HEK293T (cell line): ENCODE data around the gene PMM1.

Experiments
- CTCF ChIA-PET: fragments of 350-600 bp; formaldehyde crosslinking; extraction: SDS; loops from one replicate; lab custom pipeline; 2021; ENCODE audit warnings: antibody characterized with exemption, inconsistent platforms; lab: Yijun Ruan, JAX
- POLR2A ChIA-PET: fragments of 350-600 bp; formaldehyde crosslinking; extraction: SDS; loops from one replicate; lab custom pipeline; 2020; ENCODE audit warnings: antibody characterized with exemption, inconsistent platforms; lab: Yijun Ruan, JAX
- DNase-seq: peaks from one replicate; pipeline ENCODE4 v3.0.0; 2012; ENCODE audit warnings: mixed read lengths; ENCODE audit errors: extremely low spot score
- ARNT ChIP-seq: fragments of 450-650 bp; IDR thresholded peaks from 2 replicates; pipeline ENCODE4 v1.6.1; 2017; ENCODE audit warnings: mild to moderate bottlenecking
- BHLHE40 ChIP-seq: fragments of 450-650 bp; IDR thresholded peaks from 2 replicates; pipeline ENCODE4 v1.6.1; 2016; ENCODE audit warnings: mild to moderate bottlenecking, moderate library complexity, borderline replicate concordance
- CTBP1 ChIP-seq: fragments of 450-650 bp; IDR thresholded peaks from 2 replicates; pipeline ENCODE4 v1.6.1; 2016; ENCODE audit warnings: borderline replicate concordance
- ELF4 ChIP-seq: fragments of 450-650 bp; IDR thresholded peaks from 2 replicates; pipeline ENCODE4 v1.6.1; 2017; ENCODE audit warnings: antibody characterized with exemption
- FOXA1 ChIP-seq: fragments of 450-650 bp; IDR thresholded peaks from 2 replicates; pipeline ENCODE4 v1.6.1; 2016; ENCODE audit warnings: mild to moderate bottlenecking
- FOXK2 ChIP-seq: fragments of 450-650 bp; IDR thresholded peaks from 2 replicates; pipeline ENCODE4 v1.6.1; 2016; ENCODE audit warnings: mild to moderate bottlenecking
- FOXM1 ChIP-seq: fragments of 450-650 bp; IDR thresholded peaks from 2 replicates; pipeline ENCODE4 v1.6.1; 2017; ENCODE audit warnings: mild to moderate bottlenecking, borderline replicate concordance
- HDGF ChIP-seq: fragments of 450-650 bp; IDR thresholded peaks from 2 replicates; pipeline ENCODE4 v1.6.1; 2017; ENCODE audit warnings: antibody characterized with exemption, borderline replicate concordance
- L3MBTL2 ChIP-seq: fragments of 450-650 bp; conservative IDR thresholded peaks from 2 replicates; pipeline ENCODE4 v1.6.1; 2016; ENCODE audit warnings: mild to moderate bottlenecking
- LEF1 ChIP-seq: fragments of 450-650 bp; IDR thresholded peaks from 2 replicates; pipeline ENCODE4 v1.6.1; 2017; ENCODE audit warnings: mild to moderate bottlenecking, borderline replicate concordance
- NFRKB ChIP-seq: fragments of 450-650 bp; IDR thresholded peaks from 2 replicates; pipeline ENCODE4 v1.6.1; 2016; ENCODE audit warnings: mild to moderate bottlenecking, moderate library complexity
- SP1 ChIP-seq: fragments of 450-650 bp; IDR thresholded peaks from 2 replicates; pipeline ENCODE4 v1.6.1; 2017
- SUZ12 ChIP-seq: fragments of 450-650 bp; IDR thresholded peaks from 2 replicates; pipeline ENCODE4 v1.6.1; 2016; ENCODE audit warnings: mild to moderate bottlenecking
- TARDBP ChIP-seq: fragments of 450-650 bp; IDR thresholded peaks from 2 replicates; pipeline ENCODE4 v1.6.1; 2016
- ZNF384 ChIP-seq: fragments of 450-650 bp; IDR thresholded peaks from 2 replicates; pipeline ENCODE4 v1.6.1; 2016
- TF ChIP-seq, protein P1 (sequence below): fragments of 450-650 bp; IDR thresholded peaks from 2 replicates; pipeline ENCODE4 v1.6.1; 2016

PMM1 gene

DNA sequence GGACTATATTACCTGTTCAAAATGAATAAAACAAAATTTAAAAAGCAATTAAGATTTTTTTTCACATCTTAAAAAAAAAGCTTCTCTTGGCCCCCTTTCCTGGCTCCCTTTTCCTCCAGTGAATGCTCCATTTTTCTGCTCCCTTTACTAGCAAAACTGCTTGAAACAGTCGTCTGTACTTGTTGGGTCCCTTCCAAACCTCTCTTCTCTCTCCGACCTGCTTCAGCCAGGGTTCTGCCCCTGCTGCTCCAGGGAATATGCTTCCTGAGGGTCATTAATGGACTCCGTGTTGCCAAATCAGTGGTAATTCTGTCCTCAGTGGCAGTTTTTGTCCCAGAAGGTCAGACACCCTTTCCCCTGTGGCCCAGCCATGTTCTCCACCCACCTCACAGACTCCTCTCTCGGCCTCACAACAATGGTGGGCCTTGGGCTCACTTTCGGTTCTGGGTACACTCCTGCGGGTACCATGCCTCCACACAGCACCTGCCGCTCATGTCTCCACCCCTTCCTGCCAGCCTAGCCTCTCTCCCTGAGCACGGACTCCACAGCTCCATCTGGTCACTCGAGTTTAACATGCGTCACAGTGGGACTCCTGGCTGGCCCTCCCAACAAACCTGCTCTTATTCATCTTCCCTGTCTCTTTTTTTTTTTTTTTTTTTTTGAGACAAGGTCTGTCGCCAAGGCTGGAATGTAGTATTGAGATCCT lies 37.6 kb downstream of the PMM1 start:
- TF ChIP-seq LEF1 (no peak), FOXA1 (no peak), TARDBP (no peak), NFRKB (no peak), SP1 (no peak), ELF4 (no peak), FOXM1 (no peak), ZNF384 (no peak), L3MBTL2 (no peak), BHLHE40 (no peak), HDGF (no peak), ARNT (no peak), SUZ12 (no peak), CTBP1 (no peak)
- TF ChIP-seq, protein P1, sequence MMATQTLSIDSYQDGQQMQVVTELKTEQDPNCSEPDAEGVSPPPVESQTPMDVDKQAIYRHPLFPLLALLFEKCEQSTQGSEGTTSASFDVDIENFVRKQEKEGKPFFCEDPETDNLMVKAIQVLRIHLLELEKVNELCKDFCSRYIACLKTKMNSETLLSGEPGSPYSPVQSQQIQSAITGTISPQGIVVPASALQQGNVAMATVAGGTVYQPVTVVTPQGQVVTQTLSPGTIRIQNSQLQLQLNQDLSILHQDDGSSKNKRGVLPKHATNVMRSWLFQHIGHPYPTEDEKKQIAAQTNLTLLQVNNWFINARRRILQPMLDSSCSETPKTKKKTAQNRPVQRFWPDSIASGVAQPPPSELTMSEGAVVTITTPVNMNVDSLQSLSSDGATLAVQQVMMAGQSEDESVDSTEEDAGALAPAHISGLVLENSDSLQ, result no peak
- DNase-seq, result no peak
- POLR2A ChIA-PET, result interaction anchor here (0.9 to 1.8 kb wide), 2 partner anchors 38 to 69 kb away, joined by 3 to 5 read pairs; partner anchors contain the start of genes PMM1 and XRCC6
- CTCF ChIA-PET, result interaction anchor here (0.6 kb wide), 1 partner anchor 1069 kb away, joined by 4 read pairs; no protein-coding TSS in a partner anchor

DNA sequence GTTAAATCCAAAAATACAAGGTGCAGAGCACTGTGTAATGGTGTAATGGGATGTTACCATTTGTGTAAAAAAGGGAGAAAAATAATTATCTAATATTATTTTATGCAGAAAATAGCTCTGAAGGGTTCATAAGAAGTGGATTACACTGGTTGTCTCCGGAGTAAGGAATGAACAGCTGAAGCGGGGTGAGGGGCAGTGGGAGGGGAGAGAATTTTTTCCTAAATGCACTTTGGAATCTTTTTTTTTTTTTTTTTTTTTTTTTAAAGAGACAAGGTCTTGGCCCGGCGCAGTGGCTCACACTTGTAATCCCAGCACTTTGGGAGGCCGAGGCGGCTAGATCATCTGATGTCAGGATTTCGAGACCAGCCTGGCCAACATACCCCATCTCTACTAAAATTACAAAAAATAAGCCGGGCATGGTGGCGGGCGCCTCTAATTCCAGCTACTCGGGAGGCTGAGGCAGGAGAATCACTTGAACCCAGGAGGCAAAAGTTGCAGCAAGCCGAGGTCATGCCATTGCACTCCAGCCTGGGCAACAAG lies 38.6 kb downstream of the PMM1 start:
- TF ChIP-seq SUZ12 (no peak), FOXA1 (no peak), FOXK2 (no peak), BHLHE40 (no peak), CTBP1 (no peak), TARDBP (no peak), FOXM1 (no peak), ELF4 (no peak), ZNF384 (no peak; the same call in 1 of the 2 replicates), NFRKB (no peak)

DNA sequence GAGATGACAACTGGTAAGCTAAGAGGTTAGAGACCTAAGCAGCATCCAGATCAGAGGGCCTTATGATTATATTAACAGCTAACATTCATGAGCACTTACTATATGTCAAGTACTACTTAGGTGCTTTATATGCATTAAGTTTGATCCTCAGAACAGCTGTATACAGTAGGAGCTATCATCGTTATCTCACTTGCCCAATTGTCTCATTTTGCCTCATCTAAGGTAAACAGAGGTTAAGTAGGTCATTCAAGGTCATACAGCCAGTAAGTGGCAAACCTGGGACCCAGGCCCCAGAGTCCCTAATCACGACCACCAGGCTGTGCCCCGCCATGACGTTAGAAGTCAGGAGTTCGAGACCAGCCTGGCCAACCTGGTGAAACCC lies 40.8 kb downstream of the PMM1 start:
- ChIA-PET CTCF (no interaction called here), POLR2A (interaction anchor here (0.8 to 1.3 kb wide), 2 partner anchors 11 to 41 kb away, joined by 3 to 8 read pairs; partner anchors contain the start of gene PMM1)
- TF ChIP-seq FOXM1 (no peak), SP1 (no peak), BHLHE40 (no peak), HDGF (no peak), ZNF384 (no peak), SUZ12 (no peak), ARNT (no peak), ELF4 (no peak), LEF1 (no peak)
- DNase-seq, result no peak

More for the DNA sequence above, 38.6 kb downstream of the PMM1 start:
- ChIA-PET POLR2A (interaction anchor here (0.6 to 1.8 kb wide), 2 partner anchors 29 to 70 kb away, joined by 3 to 5 read pairs; partner anchors contain the start of gene XRCC6), CTCF (interaction anchor here (0.8 kb wide), 1 partner anchor 27 kb away, joined by 3 read pairs; no protein-coding TSS in a partner anchor)
- no peak for DNase-seq

DNA sequence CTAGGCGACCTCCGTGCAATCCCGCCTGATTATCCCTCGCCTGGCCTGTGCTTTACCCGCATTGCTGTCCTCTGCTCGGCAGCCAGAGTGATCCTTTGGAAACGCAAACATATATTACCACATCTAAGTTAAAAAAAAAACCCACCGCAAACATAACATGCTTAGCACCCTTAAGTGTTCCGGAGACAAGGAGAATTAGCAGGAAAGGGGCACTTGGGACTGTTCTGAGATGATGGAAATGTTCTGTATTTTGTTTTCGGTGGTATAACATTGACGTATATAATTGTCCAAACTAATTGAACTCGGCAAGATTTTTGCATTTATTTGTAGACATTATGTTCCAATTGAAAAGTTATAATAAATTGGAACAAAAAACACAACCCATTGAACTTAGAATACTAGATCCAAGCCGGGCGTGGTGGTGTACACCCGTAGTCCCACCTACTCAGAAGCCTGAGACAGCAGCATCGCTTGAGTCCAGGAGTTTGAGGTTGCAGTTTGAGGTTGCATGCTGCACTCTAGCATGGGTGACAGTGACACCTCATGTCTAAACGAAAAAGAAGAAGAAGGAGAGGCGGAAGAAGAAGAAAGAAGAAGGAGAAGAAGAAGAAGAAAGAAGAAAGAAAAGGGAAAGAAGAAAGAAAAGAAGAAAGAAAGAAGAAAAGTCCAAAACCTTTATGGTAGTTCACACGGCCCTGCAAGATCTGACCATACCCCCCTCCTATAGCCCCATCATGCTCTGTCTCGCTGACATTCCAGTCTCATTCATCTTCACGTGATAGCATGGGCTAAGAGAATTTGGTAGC lies 44.8 kb downstream of the PMM1 start:
- ChIA-PET POLR2A (interaction anchor here (1.3 kb wide), 2 partner anchors 76 to 98 kb away, joined by 3 to 5 read pairs; partner anchors contain the start of genes DESI1, TOB2 and XRCC6), CTCF (interaction anchor here (0.6 kb wide), 1 partner anchor 54 kb away, joined by 7 read pairs; no protein-coding TSS in a partner anchor)

More for the DNA sequence above, 44.8 kb downstream of the PMM1 start:
- TF ChIP-seq SUZ12 (no peak), FOXK2 (no peak), LEF1 (no peak), FOXM1 (no peak), ELF4 (no peak), ZNF384 (no peak), ARNT (no peak), NFRKB (no peak), FOXA1 (no peak), L3MBTL2 (no peak), SP1 (no peak), TARDBP (no peak), BHLHE40 (no peak), HDGF (no peak), CTBP1 (no peak)
- TF ChIP-seq, protein P1, result no peak
- no peak for DNase-seq
